Colonic mucosa (tissue), 4 donors: ENCODE results near the gene ATXN10. TPM values are rescaled to one million over a fixed set of nuclear protein-coding genes. Genes with fewer than 3 reads are reported as not detected.
"Not testable (repeated sequence)": the region's sequence is repeated elsewhere in the genome, so short reads cannot be mapped to it uniquely, and the experiment has no call there.

Source experiments
- DNase-seq: peaks from one replicate; pipeline ENCODE4 v3.0.0-alpha.2; 2020
- H3K27ac ChIP-seq: fragments of 200-600 bp; one replicate; pipeline ENCODE4 v1.8.0; 2021
- H3K27me3 ChIP-seq: fragments of 200-600 bp; one replicate; pipeline ENCODE4 v1.8.0; 2021
- H3K36me3 ChIP-seq: fragments of 200-600 bp; one replicate; pipeline ENCODE4 v1.8.0; 2021
- H3K4me1 ChIP-seq: fragments of 200-600 bp; one replicate; pipeline ENCODE4 v1.8.0; 2021; ENCODE audit warnings: mild to moderate bottlenecking
- H3K4me3 ChIP-seq: fragments of 200-600 bp; one replicate; pipeline ENCODE4 v1.8.0; 2021
- H3K9ac ChIP-seq, 2 donors: one replicate each; pipeline ENCODE4 v1.7.0; 2013; ENCODE audit warnings: control low read depth in 2 of 2, low read depth in 2 of 2, low read length in 2 of 2
- H3K9me3 ChIP-seq: fragments of 200-600 bp; one replicate; pipeline ENCODE4 v1.8.0; 2021
- intact Hi-C: fragments of 100-400 bp; cut with DNase I; formaldehyde crosslinking; loops from one replicate; pipeline ENCODE4 v1.14.1; 2022
- total RNA-seq, 2 donors: library from RNA; stranded (reverse); fragmentation: NEBNext Ultra II Directional in 1 of 2; extraction: Animal tissue kit (Norgen Biotek cat#: 25700) in 1 of 2; gene quantifications; one replicate each; pipeline ENCODE4 v1.2.1, GENCODE V29; 2021
- TF ChIP-seq, protein P1 (sequence below): fragments of 200-600 bp; IDR thresholded peaks from one replicate; pipeline ENCODE4 v1.8.0; 2022; ENCODE audit warnings: antibody characterized with exemption, mild to moderate bottlenecking
- donor health status: healthy.
- donor health status: DM: no; HTN: no; CAD: no.
- donor health status: DM: no; HTN: no; CAD: no.

ATXN10 gene
- total RNA-seq, 2 donors from 2014 or later = 90.5 to 94.9 TPM

- no peak for DNase-seq
- no peaks in the 10 kb centered on the region for H3K4me1 ChIP-seq
- H3K36me3 ChIP-seq = no peaks in the 10 kb centered on the region
- no peaks in the 10 kb centered on the region for H3K27me3 ChIP-seq
- TF ChIP-seq, protein P1, sequence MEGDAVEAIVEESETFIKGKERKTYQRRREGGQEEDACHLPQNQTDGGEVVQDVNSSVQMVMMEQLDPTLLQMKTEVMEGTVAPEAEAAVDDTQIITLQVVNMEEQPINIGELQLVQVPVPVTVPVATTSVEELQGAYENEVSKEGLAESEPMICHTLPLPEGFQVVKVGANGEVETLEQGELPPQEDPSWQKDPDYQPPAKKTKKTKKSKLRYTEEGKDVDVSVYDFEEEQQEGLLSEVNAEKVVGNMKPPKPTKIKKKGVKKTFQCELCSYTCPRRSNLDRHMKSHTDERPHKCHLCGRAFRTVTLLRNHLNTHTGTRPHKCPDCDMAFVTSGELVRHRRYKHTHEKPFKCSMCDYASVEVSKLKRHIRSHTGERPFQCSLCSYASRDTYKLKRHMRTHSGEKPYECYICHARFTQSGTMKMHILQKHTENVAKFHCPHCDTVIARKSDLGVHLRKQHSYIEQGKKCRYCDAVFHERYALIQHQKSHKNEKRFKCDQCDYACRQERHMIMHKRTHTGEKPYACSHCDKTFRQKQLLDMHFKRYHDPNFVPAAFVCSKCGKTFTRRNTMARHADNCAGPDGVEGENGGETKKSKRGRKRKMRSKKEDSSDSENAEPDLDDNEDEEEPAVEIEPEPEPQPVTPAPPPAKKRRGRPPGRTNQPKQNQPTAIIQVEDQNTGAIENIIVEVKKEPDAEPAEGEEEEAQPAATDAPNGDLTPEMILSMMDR = no peak
- H3K4me3 ChIP-seq = no peak overlapping the region
- intact Hi-C loops = no loop called here
- H3K9me3 ChIP-seq = no peaks in the 10 kb centered on the region
- no peak overlapping the region for H3K27ac ChIP-seq
- H3K9ac ChIP-seq = no peak overlapping the region
Observed at GRCh38 chr22:45708145-45708544, 36.5 kb downstream of the ATXN10 start.

- Histone ChIP-seq H3K4me1 (no peaks in the 10 kb centered on the region), H3K9me3 (no peaks in the 10 kb centered on the region), H3K36me3 (peaks cover 7% of the 10 kb centered on the region), H3K27ac (no peak overlapping the region), H3K4me3 (no peak overlapping the region), H3K27me3 (no peaks in the 10 kb centered on the region), H3K9ac (no peak overlapping the region)
- TF ChIP-seq, protein P1 = no peak
- intact Hi-C loops = no loop called here
- no peak for DNase-seq
Observed at GRCh38 chr22:45709060-45709739, 37.6 kb downstream of the ATXN10 start.

- no peaks in the 10 kb centered on the region for H3K27me3 ChIP-seq
Observed at GRCh38 chr22:45709866-45710265, 38.2 kb downstream of the ATXN10 start.

GRCh38 chr22:45710469-45710868 is 38.8 kb downstream of the ATXN10 start:
- intact Hi-C loops = loop anchor here (10.0 kb wide), 1 partner anchor 136 kb away; no protein-coding TSS in a partner anchor
- no peak for DNase-seq

More at GRCh38 chr22:45709866-45710265, 38.2 kb downstream of the ATXN10 start:
- Histone ChIP-seq H3K9me3 (no peaks in the 10 kb centered on the region), H3K4me1 (no peaks in the 10 kb centered on the region), H3K36me3 (peaks cover 7% of the 10 kb centered on the region), H3K4me3 (no peak overlapping the region), H3K9ac (no peak overlapping the region), H3K27ac (no peak overlapping the region)
- intact Hi-C loops = loop anchor here (10.0 kb wide), 1 partner anchor 135 kb away; no protein-coding TSS in a partner anchor
- TF ChIP-seq, protein P1 = no peak
- no peak for DNase-seq

GRCh38 chr22:45714390-45714789 is 42.8 kb downstream of the ATXN10 start:
- H3K36me3 ChIP-seq, H3K4me1 ChIP-seq: not testable (repeated sequence)

More at GRCh38 chr22:45710469-45710868, 38.8 kb downstream of the ATXN10 start:
- Histone ChIP-seq H3K4me1 (no peaks in the 10 kb centered on the region), H3K4me3 (no peak overlapping the region), H3K9ac (no peak overlapping the region), H3K27me3 (no peaks in the 10 kb centered on the region), H3K27ac (no peak overlapping the region), H3K9me3 (no peaks in the 10 kb centered on the region), H3K36me3 (peaks cover 7% of the 10 kb centered on the region)
- TF ChIP-seq, protein P1 = no peak

DNA sequence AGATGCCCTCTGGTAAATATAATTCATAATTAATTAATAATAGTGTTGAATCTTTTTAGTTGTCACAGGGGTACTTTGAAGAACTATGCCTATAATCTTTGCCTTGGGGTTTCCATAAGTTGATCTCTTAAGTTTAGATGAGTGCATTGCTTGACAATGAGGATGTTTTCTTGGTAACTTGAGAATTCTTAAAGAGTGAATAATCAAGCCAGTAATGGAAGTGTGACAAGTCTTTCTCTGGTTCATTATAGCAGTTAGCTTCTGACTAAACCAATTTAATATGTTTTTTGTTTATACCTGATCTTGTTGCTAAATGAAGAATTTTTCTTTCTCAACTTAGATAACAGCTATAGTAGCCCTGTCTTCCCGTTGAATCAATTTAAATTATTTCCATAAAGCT is 46.2 kb downstream of the ATXN10 start:
- DNase-seq = no peak
- Histone ChIP-seq H3K36me3 (peaks cover 7% of the 10 kb centered on the region), H3K4me1 (no peaks in the 10 kb centered on the region), H3K9me3 (no peaks in the 10 kb centered on the region), H3K27me3 (no peaks in the 10 kb centered on the region), H3K9ac (no peak overlapping the region), H3K27ac (no peak overlapping the region), H3K4me3 (no peak overlapping the region)
- intact Hi-C loops = loop anchor here (10.0 kb wide), 1 partner anchor 143 kb away; no protein-coding TSS in a partner anchor
- TF ChIP-seq, protein P1 = no peak

More at GRCh38 chr22:45714390-45714789, 42.8 kb downstream of the ATXN10 start:
- not testable (repeated sequence) for DNase-seq, H3K9me3 ChIP-seq, H3K27ac ChIP-seq, H3K27me3 ChIP-seq, H3K4me3 ChIP-seq, H3K9ac ChIP-seq
- intact Hi-C loops = loop anchor here (10.0 kb wide), 1 partner anchor 140 kb away; no protein-coding TSS in a partner anchor
